Esophagus squamous epithelium (tissue), 5 donors: ENCODE measurements around the gene PSD2. TPM values are rescaled to one million over a fixed set of nuclear protein-coding genes. Genes with fewer than 3 reads are reported as not detected.
A peak's percentile ranks its signal among the peaks of the same experiment; 100 is the strongest.

Experiments
- DNase-seq: peaks from one replicate; lab custom pipeline; 2025; lab: John Stamatoyannopoulos, UW
- H3K27ac ChIP-seq, 4 donors: fragments of 200-600 bp; sonication (generic); one replicate each; pipeline ENCODE4 v1.5.1; 2016 to 2019; ENCODE audit warnings: mild to moderate bottlenecking in 1 of 4
- H3K27me3 ChIP-seq, 4 donors: fragments of 200-600 bp; sonication (generic); 1 replicate in 3 of 4; 2 replicates in 1 of 4; pipeline versions ENCODE4 v1.5.1 to v1.6.0; 2017 to 2021; ENCODE audit warnings: antibody characterized with exemption in 1 of 4
- H3K36me3 ChIP-seq, 3 donors: fragments of 200-600 bp; sonication (generic); one replicate each; pipeline ENCODE4 v1.5.1; 2016 to 2019
- H3K4me1 ChIP-seq, 3 donors: fragments of 200-600 bp; sonication (generic); one replicate each; pipeline ENCODE4 v1.5.1; 2017 to 2019
- H3K4me3 ChIP-seq, 4 donors: fragments of 200-600 bp; sonication (generic); 1 replicate in 3 of 4; 2 replicates in 1 of 4; pipeline ENCODE4 v1.5.1; 2016 to 2019; ENCODE audit warnings: mild to moderate bottlenecking in 2 of 4, moderate library complexity in 1 of 4
- H3K9me3 ChIP-seq, 3 donors: fragments of 200-600 bp; sonication (generic); one replicate each; pipeline ENCODE4 v1.5.1; 2016 to 2019
- CTCF ChIP-seq, 6 experiments: fragments of 450-650 bp in 4 of 6; fragments of 200-600 bp in 2 of 6; sonication (generic) in 2 of 6; IDR thresholded peaks; one replicate each; pipeline ENCODE4 v1.5.1; 2016 to 2019; ENCODE audit warnings: antibody characterized with exemption in 6 of 6, mild to moderate bottlenecking in 4 of 6, moderate library complexity in 4 of 6
- POLR2A ChIP-seq, 4 donors: fragments of 450-650 bp; IDR thresholded peaks; one replicate each; pipeline ENCODE4 v1.6.1; 2017; ENCODE audit warnings: antibody characterized with exemption in 4 of 4, mild to moderate bottlenecking in 4 of 4, moderate library complexity in 3 of 4
- whole genome bisulfite sequencing, 2 donors: methylation state at CpG; one replicate each; pipeline ENCODE4 v1.1.5; 2018; 5-methylcytosine and 5-hydroxymethylcytosine counted together
- intact Hi-C: fragments of 100-400 bp; cut with DNase I; formaldehyde crosslinking; loops from one replicate; pipeline ENCODE4 v1.15.0; 2022
- total RNA-seq, 4 donors: library from RNA; depleted of rRNA; stranded (reverse); fragments of >200 nt; gene quantifications; one replicate each; pipeline ENCODE4 v1.1.0, GENCODE V29; 2016
- donor health status: DM: yes; HTN: yes; CAD: no.

PSD2 gene
- total RNA-seq, 4 donors from 2014 or later = not detected

- no peak for TF ChIP-seq POLR2A (IDR thresholded peaks at IDR 0.05)
- no peak for TF ChIP-seq CTCF (IDR thresholded peaks at IDR 0.05)
- intact Hi-C loops = no loop called here
- no peaks in the 10 kb centered on the region for H3K9me3 ChIP-seq
- DNase-seq = no peak
- 8 to 60% methylated on average over 1 to 2 of the region's 10 CpGs for WGBS, 2 donors
- no peak overlapping the region for H3K4me3 ChIP-seq
- H3K27ac ChIP-seq = peak overlapping the region in 3 of 4 donors; percentile 34 to 51 (median 44)
- H3K4me1 ChIP-seq = peaks cover 0 to 51% (median 7%) of the 10 kb centered on the region in 3 donors
- H3K36me3 ChIP-seq = no peaks in the 10 kb centered on the region
- H3K27me3 ChIP-seq = no peaks in the 10 kb centered on the region
These were observed 87.4 kb downstream of the PSD2 start for GRCh38 chr5:139882961-139883539.

GRCh38 chr5:139884144-139884543 lies 88.5 kb downstream of the PSD2 start:
- DNase-seq = no peak
- WGBS, 2 donors = 22 to 32% methylated on average over 3 of the region's 3 CpGs
- H3K4me3 ChIP-seq = no peak overlapping the region
- H3K36me3 ChIP-seq = no peaks in the 10 kb centered on the region
- H3K27me3 ChIP-seq = no peaks in the 10 kb centered on the region
- H3K4me1 ChIP-seq = peaks cover 0 to 47% (median 7%) of the 10 kb centered on the region in 3 donors
- peak overlapping the region in 3 of 4 donors; percentile 34 to 51 (median 44) for H3K27ac ChIP-seq
- intact Hi-C loops = no loop called here
- TF ChIP-seq POLR2A (IDR thresholded peaks at IDR 0.05) = no peak
- no peak for TF ChIP-seq CTCF (IDR thresholded peaks at IDR 0.05)
- H3K9me3 ChIP-seq = no peaks in the 10 kb centered on the region

GRCh38 chr5:139884734-139885133 lies 89.1 kb downstream of the PSD2 start:
- no peak for DNase-seq
- intact Hi-C loops = no loop called here
- Histone ChIP-seq H3K27ac (peak overlapping the region in 2 of 4 donors; percentile 44 to 51), H3K36me3 (no peaks in the 10 kb centered on the region), H3K4me3 (no peak overlapping the region), H3K4me1 (peaks cover 0 to 45% (median 7%) of the 10 kb centered on the region in 3 donors), H3K27me3 (no peaks in the 10 kb centered on the region), H3K9me3 (no peaks in the 10 kb centered on the region)
- TF ChIP-seq CTCF (IDR thresholded peaks at IDR 0.05) (no peak), POLR2A (IDR thresholded peaks at IDR 0.05) (no peak)
- 58 to 74% methylated on average over 3 of the region's 3 CpGs for WGBS, 2 donors

- intact Hi-C loops = no loop called here
- no peak overlapping the region for H3K4me3 ChIP-seq
- no peak overlapping the region for H3K27ac ChIP-seq
- 85 to 94% methylated on average over 15 of the region's 15 CpGs for WGBS, 2 donors
- H3K4me1 ChIP-seq = peaks cover 0 to 39% (median 7%) of the 10 kb centered on the region in 3 donors
- H3K9me3 ChIP-seq = no peaks in the 10 kb centered on the region
- H3K36me3 ChIP-seq = no peaks in the 10 kb centered on the region
- DNase-seq = no peak
- H3K27me3 ChIP-seq = no peaks in the 10 kb centered on the region
- TF ChIP-seq POLR2A (IDR thresholded peaks at IDR 0.05) = no peak
- TF ChIP-seq CTCF (IDR thresholded peaks at IDR 0.05) = no peak
These were observed 89.7 kb downstream of the PSD2 start for GRCh38 chr5:139885172-139885856.

- Histone ChIP-seq H3K9me3 (no peaks in the 10 kb centered on the region), H3K27me3 (no peaks in the 10 kb centered on the region), H3K27ac (no peak overlapping the region), H3K4me1 (peaks cover 0 to 34% (median 7%) of the 10 kb centered on the region in 3 donors), H3K36me3 (no peaks in the 10 kb centered on the region), H3K4me3 (no peak overlapping the region)
- TF ChIP-seq POLR2A (IDR thresholded peaks at IDR 0.05) (no peak), CTCF (IDR thresholded peaks at IDR 0.05) (no peak)
- DNase-seq = no peak
- intact Hi-C loops = no loop called here
- WGBS, 2 donors = 82 to 92% methylated on average over 3 of the region's 4 CpGs
These were observed 90.2 kb downstream of the PSD2 start for GRCh38 chr5:139885857-139886208.
